Activated CD8-positive, alpha-beta T cell treated with anti-CD3 and anti-CD28 coated beads for 36 hours (primary cell): ENCODE measurements around the gene TNRC6B. TPM values are rescaled to one million over a fixed set of nuclear protein-coding genes. Genes with fewer than 3 reads are reported as not detected.
"Not testable (repeated sequence)": the region's sequence is repeated elsewhere in the genome, so short reads cannot be mapped to it uniquely, and the experiment has no call there.

Experiments used
- ATAC-seq: fragments of 200-7000 bp; cut with Tn5 transposase; one replicate; pipeline ENCODE4 v1.10.0; 2021; ENCODE audit warnings: mild to moderate bottlenecking, moderate library complexity
- CTCF ChIA-PET: fragments of 350-600 bp; sonication (Branson Sonifier 250); formaldehyde crosslinking; loops from one replicate; lab custom pipeline; 2021; ENCODE audit warnings: antibody characterized with exemption; lab: Charles Lee
- POLR2A ChIA-PET: fragments of 350-600 bp; sonication (Branson Sonifier 250); formaldehyde crosslinking; loops from one replicate; lab custom pipeline; 2021; ENCODE audit warnings: antibody characterized with exemption; lab: Charles Lee
- DNase-seq: peaks from one replicate; pipeline ENCODE4 v3.0.0-alpha.2; 2020
- H3K27ac Mint-ChIP-seq: one replicate; pipeline ENCODE4 v1.8.0; 2021; ENCODE audit warnings: mild to moderate bottlenecking, mixed read lengths
- H3K27me3 Mint-ChIP-seq: one replicate; pipeline ENCODE4 v1.8.0; 2021; ENCODE audit warnings: mixed read lengths
- H3K36me3 Mint-ChIP-seq: one replicate; pipeline ENCODE4 v1.8.0; 2021; ENCODE audit warnings: low read depth, mixed read lengths
- H3K4me1 Mint-ChIP-seq: one replicate; pipeline ENCODE4 v1.8.0; 2021; ENCODE audit warnings: low read depth, mixed read lengths
- H3K4me3 Mint-ChIP-seq: one replicate; pipeline ENCODE4 v1.8.0; 2021; ENCODE audit warnings: mild to moderate bottlenecking, moderate library complexity, mixed read lengths
- H3K9me3 Mint-ChIP-seq: one replicate; pipeline ENCODE4 v1.8.0; 2021; ENCODE audit warnings: mixed read lengths
- CTCF ChIP-seq: fragments of 200-600 bp; IDR thresholded peaks from one replicate; pipeline ENCODE4 v1.8.0; 2022; ENCODE audit warnings: antibody characterized with exemption, mild to moderate bottlenecking
- intact Hi-C: fragments of 100-400 bp; cut with micrococcal nuclease; formaldehyde crosslinking; loops from one replicate; pipeline ENCODE4 v1.10.0; 2022
- total RNA-seq, 2 experiments: library from RNA; stranded (reverse); gene quantifications; one replicate each; pipeline ENCODE4 v1.2.3, GENCODE V29; 2021

TNRC6B gene
- total RNA-seq, 2 experiments from 2014 or later: 42.6 to 45.2 TPM

DNA sequence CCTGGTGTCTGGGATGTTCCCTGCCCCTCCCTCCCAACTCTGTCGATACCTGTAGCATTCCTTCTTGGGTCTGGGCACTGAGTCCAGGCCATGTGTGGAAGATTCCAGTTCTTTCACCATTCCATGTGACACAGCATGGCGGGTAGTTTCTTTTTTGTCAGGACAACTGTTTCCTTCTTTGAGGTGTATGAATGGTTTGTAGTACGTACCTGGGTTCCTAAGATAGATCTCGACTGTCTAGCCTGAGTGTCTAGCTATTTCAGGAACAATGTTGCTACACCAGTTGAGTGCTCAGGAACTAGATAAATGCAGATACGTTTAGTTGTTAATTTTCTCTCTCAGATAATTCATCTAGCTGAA, 43.3 kb downstream of the TNRC6B start:
- no peak for ATAC-seq
- ChIA-PET CTCF (interaction anchor here (0.6 to 1.8 kb wide), 5 partner anchors 11 to 725 kb away, joined by 3 to 7 read pairs (median 3); partner anchors contain the start of gene TNRC6B), POLR2A (interaction anchor here (1.5 kb wide), 1 partner anchor 27 kb away, joined by 4 read pairs; no protein-coding TSS in a partner anchor)
- DNase-seq: no peak
- peaks cover 77% of the 10 kb centered on the region for H3K4me1 Mint-ChIP-seq
- H3K4me3 Mint-ChIP-seq: no peak overlapping the region
- no peak for TF ChIP-seq CTCF
- H3K9me3 Mint-ChIP-seq: no peaks in the 10 kb centered on the region
- intact Hi-C loops: no loop called here
- H3K36me3 Mint-ChIP-seq: peaks cover 7% of the 10 kb centered on the region
- H3K27me3 Mint-ChIP-seq: no peaks in the 10 kb centered on the region
- H3K27ac Mint-ChIP-seq: peak overlapping the region; percentile 23

GRCh38 chr22:40222979-40223378, 45.3 kb downstream of the TNRC6B start:
- H3K27ac Mint-ChIP-seq, POLR2A ChIA-PET, H3K27me3 Mint-ChIP-seq, H3K9me3 Mint-ChIP-seq, ATAC-seq, H3K4me3 Mint-ChIP-seq, CTCF ChIA-PET, intact Hi-C loops, DNase-seq, H3K36me3 Mint-ChIP-seq: not testable (repeated sequence)
- peaks cover 70% of the 10 kb centered on the region for H3K4me1 Mint-ChIP-seq

GRCh38 chr22:40224702-40225101, 47.0 kb downstream of the TNRC6B start:
- intact Hi-C loops: no loop called here
- POLR2A ChIA-PET: interaction anchor here (0.7 to 2.2 kb wide), 4 partner anchors 11 to 121 kb away, joined by 3 to 5 read pairs (median 3); no protein-coding TSS in a partner anchor
- Mint-ChIP-seq H3K27me3 (no peaks in the 10 kb centered on the region), H3K36me3 (peaks cover 10% of the 10 kb centered on the region), H3K9me3 (no peaks in the 10 kb centered on the region), H3K4me1 (peaks cover 55% of the 10 kb centered on the region), H3K4me3 (peak overlapping the region; percentile 40), H3K27ac (peak overlapping the region; percentile 85)
- TF ChIP-seq CTCF: no peak
- ATAC-seq (peak; percentile 96), DNase-seq (peak; percentile 71)
- CTCF ChIA-PET: interaction anchor here (1.1 to 1.3 kb wide), 3 partner anchors 9 to 123 kb away, joined by 3 to 6 read pairs (median 5); no protein-coding TSS in a partner anchor

DNA sequence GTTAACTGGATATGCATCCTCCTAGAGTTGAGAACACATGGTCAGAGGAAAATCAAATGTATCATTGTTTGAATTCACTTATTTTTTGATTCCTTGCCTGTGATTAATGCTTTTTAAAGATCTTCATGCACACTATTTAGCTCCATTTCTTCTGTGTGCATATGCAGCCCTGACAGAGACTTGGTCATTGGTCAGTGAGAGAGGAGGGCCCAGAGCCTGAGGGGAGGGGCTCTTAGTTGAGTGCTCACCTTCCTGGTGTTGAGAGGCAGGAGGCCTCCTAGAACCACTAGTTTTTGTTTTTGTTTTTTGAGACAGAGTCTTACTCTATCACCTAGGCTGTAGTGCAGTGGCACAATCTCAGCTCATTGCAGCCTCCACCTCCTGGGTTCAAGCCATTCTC, 48.9 kb downstream of the TNRC6B start:
- no peaks in the 10 kb centered on the region for H3K27me3 Mint-ChIP-seq
- peak overlapping the region; percentile 13 for H3K27ac Mint-ChIP-seq
- ChIA-PET POLR2A (interaction anchor here (0.9 to 2.2 kb wide), 2 partner anchors 11 to 64 kb away, joined by 3 to 5 read pairs; no protein-coding TSS in a partner anchor), CTCF (interaction anchor here (1.6 to 2.0 kb wide), 2 partner anchors 11 to 121 kb away, joined by 3 to 5 read pairs; no protein-coding TSS in a partner anchor)
- no peak for ATAC-seq
- no peak overlapping the region for H3K4me3 Mint-ChIP-seq
- H3K36me3 Mint-ChIP-seq: peaks cover 15% of the 10 kb centered on the region
- peaks cover 40% of the 10 kb centered on the region for H3K4me1 Mint-ChIP-seq
- DNase-seq: no peak
- no peak for TF ChIP-seq CTCF
- intact Hi-C loops: no loop called here
- H3K9me3 Mint-ChIP-seq: no peaks in the 10 kb centered on the region

DNA sequence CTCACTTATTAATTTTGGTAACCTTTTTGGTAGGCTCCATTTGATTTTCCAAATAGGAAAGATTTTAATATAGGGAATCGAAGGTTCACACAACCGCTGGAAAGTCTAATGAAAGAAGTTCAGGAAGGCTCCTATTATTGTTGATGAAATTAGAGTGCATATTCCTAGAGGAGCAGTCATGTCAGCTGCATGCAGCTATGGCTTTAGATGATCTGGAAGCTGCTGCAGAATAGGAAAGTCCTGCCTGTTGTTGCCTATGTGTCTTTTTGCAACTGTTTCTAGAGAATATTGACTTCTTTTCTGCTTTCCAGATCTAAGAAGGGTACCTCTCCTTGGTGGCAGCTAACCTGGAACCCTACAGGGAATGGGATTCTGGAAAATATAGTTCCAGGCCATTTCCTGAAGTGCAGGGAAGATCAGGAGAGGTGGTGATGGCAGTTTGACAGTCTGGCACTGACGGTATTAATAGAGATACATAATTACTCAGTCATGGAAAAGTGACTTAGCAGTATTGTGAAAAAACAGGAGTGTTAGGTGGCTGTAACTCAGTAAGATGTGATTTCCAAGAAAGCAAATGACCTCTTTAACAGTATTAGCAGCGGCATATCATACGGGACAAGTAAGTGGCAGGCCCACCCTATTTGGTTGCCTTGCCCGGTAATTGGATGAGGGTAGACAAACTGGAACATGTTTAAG, 54.0 kb downstream of the TNRC6B start:
- H3K27me3 Mint-ChIP-seq: no peaks in the 10 kb centered on the region
- H3K36me3 Mint-ChIP-seq: peaks cover 22% of the 10 kb centered on the region
- no peak overlapping the region for H3K27ac Mint-ChIP-seq
- intact Hi-C loops: no loop called here
- ChIA-PET POLR2A (no interaction called here), CTCF (interaction anchor here (1.0 kb wide), 1 partner anchor 11 kb away, joined by 3 read pairs; no protein-coding TSS in a partner anchor)
- no peak for DNase-seq
- peaks cover 23% of the 10 kb centered on the region for H3K4me1 Mint-ChIP-seq
- no peaks in the 10 kb centered on the region for H3K9me3 Mint-ChIP-seq
- no peak overlapping the region for H3K4me3 Mint-ChIP-seq
- TF ChIP-seq CTCF: no peak
- no peak for ATAC-seq
